HepG2 (cell line): ENCODE data around the gene EIF3A. TPM values are rescaled to one million over a fixed set of nuclear protein-coding genes. Genes with fewer than 3 reads are reported as not detected.

Experiments
- CREBL2 ChIP-seq: sonication (generic); formaldehyde crosslinking; IDR thresholded peaks from 2 replicates; pipeline ENCODE4 v1.8.1; 2023; ENCODE audit warnings: missing genetic modification reagents, mild to moderate bottlenecking, borderline replicate concordance
- CREM ChIP-seq, 2 experiments: sonication (generic) in 1 of 2; formaldehyde crosslinking in 1 of 2; IDR thresholded peaks; 2 replicates each; pipeline versions ENCODE4 v1.4.0 to v1.6.1; 2016 to 2020; ENCODE audit warnings: antibody characterized with exemption in 1 of 2, mild to moderate bottlenecking in 1 of 2, missing genetic modification reagents in 1 of 2
- ETS1 ChIP-seq: sonication (generic); formaldehyde crosslinking; IDR thresholded peaks from 2 replicates; pipeline ENCODE4 v1.4.0; 2020; ENCODE audit warnings: missing genetic modification reagents
- FOXA1 ChIP-seq, 2 experiments: fragments of 450-650 bp in 1 of 2; sonication (generic) in 1 of 2; formaldehyde crosslinking in 1 of 2; IDR thresholded peaks; 2 replicates each; pipeline versions ENCODE4 v1.4.0 to v1.6.1; 2016 to 2020; ENCODE audit warnings: missing genetic modification reagents in 1 of 2
- GATAD2A ChIP-seq: IDR thresholded peaks from 2 replicates; pipeline ENCODE4 v1.6.1; 2016
- NFKBIZ ChIP-seq: IDR thresholded peaks from 2 replicates; pipeline ENCODE4 v1.6.1; 2018; ENCODE audit warnings: missing genetic modification reagents, missing compliant biosample characterization
- POLR2AphosphoS2 ChIP-seq: IDR thresholded peaks from 2 replicates; pipeline ENCODE4 v1.6.1; 2011; ENCODE audit warnings: low read depth, low read length, improper control_type of control experiment
- SMAD1 ChIP-seq: sonication (generic); formaldehyde crosslinking; IDR thresholded peaks from 2 replicates; pipeline ENCODE4 v1.4.0; 2020; ENCODE audit warnings: missing genetic modification reagents, low read depth, mild to moderate bottlenecking, borderline replicate concordance
- TOE1 ChIP-seq: sonication (generic); formaldehyde crosslinking; IDR thresholded peaks from 2 replicates; pipeline ENCODE4 v1.4.0; 2020; ENCODE audit warnings: mild to moderate bottlenecking, missing genetic modification reagents
- ZBTB10 ChIP-seq: sonication (generic); formaldehyde crosslinking; IDR thresholded peaks from 2 replicates; pipeline ENCODE4 v1.4.0; 2020; ENCODE audit warnings: missing genetic modification reagents, borderline replicate concordance
- ZBTB20 ChIP-seq: sonication (generic); formaldehyde crosslinking; IDR thresholded peaks from 2 replicates; pipeline ENCODE4 v1.8.1; 2023; ENCODE audit warnings: missing genetic modification reagents, low read depth, mild to moderate bottlenecking, borderline replicate concordance
- ZFP36 ChIP-seq: fragments of 150-350 bp; IDR thresholded peaks from 2 replicates; pipeline ENCODE4 v1.6.1; 2018; ENCODE audit warnings: borderline replicate concordance, low read length, low read depth; ENCODE audit not compliant: partially characterized antibody
- ZFYVE20 ChIP-seq: sonication (generic); formaldehyde crosslinking; IDR thresholded peaks from 2 replicates; pipeline ENCODE4 v1.8.0; 2023; ENCODE audit warnings: low read depth, mild to moderate bottlenecking, moderate library complexity, missing genetic modification reagents, borderline replicate concordance
- ZNF234 ChIP-seq: sonication (generic); formaldehyde crosslinking; conservative IDR thresholded peaks from 2 replicates; pipeline ENCODE4 v1.5.1; 2020; ENCODE audit warnings: mild to moderate bottlenecking, missing genetic modification reagents
- ZNF264 ChIP-seq: sonication (generic); formaldehyde crosslinking; IDR thresholded peaks from 2 replicates; pipeline ENCODE4 v1.4.0; 2020; ENCODE audit warnings: missing genetic modification reagents
- ZNF280D ChIP-seq: sonication (generic); formaldehyde crosslinking; IDR thresholded peaks from 2 replicates; pipeline ENCODE4 v1.5.1; 2020; ENCODE audit warnings: mild to moderate bottlenecking, missing genetic modification reagents
- ZNF362 ChIP-seq: sonication (generic); formaldehyde crosslinking; IDR thresholded peaks from 2 replicates; pipeline ENCODE4 v1.4.0; 2020; ENCODE audit warnings: missing genetic modification reagents, mild to moderate bottlenecking, borderline replicate concordance
- ZNF549 ChIP-seq: sonication (generic); formaldehyde crosslinking; IDR thresholded peaks from 2 replicates; pipeline ENCODE4 v1.5.0; 2020; ENCODE audit warnings: missing genetic modification reagents
- ZNF605 ChIP-seq: sonication (generic); formaldehyde crosslinking; IDR thresholded peaks from 2 replicates; pipeline ENCODE4 v1.8.0; 2022; ENCODE audit warnings: mild to moderate bottlenecking, missing genetic modification reagents
- ZNF782 ChIP-seq: sonication (generic); formaldehyde crosslinking; IDR thresholded peaks from 2 replicates; pipeline ENCODE4 v1.4.0; 2020; ENCODE audit warnings: missing genetic modification reagents, mild to moderate bottlenecking, borderline replicate concordance
- polyA plus RNA-seq, 8 experiments: library from polyadenylated mRNA; depleted of rRNA in 3 of 8; stranded (reverse) in 7 of 8; unstranded in 1 of 8; fragments of >200 nt; fragmentation: Illumina TruSeq in 4 of 8; extraction: Trizol in 4 of 8; gene quantifications; 2 replicates each; pipeline versions ENCODE4 v1.2.1 to v1.2.3, GENCODE V29; 2011 to 2016; ENCODE audit warnings: low read depth in 4 of 8, missing spikeins in 1 of 8, mixed read lengths in 1 of 8; ENCODE audit not compliant: insufficient read depth in 1 of 8
- total RNA-seq, 5 experiments: library from RNA; depleted of rRNA; stranded (reverse); fragments of >200 nt; fragmentation: Illumina TruSeq; extraction: Trizol; gene quantifications; 2 replicates each; pipeline ENCODE4 v1.2.3, GENCODE V29; 2016; ENCODE audit warnings: low read depth in 1 of 5

The EIF3A gene
- total and polyA plus RNA-seq, 2 of the 13 experiments (the other 11 are each of a cell fraction or from before 2014, with no cell fraction given) = 25.6 to 117 TPM

- TF ChIP-seq ZNF549 (CRISPR knock-in tag) (no peak), ZFYVE20 (CRISPR knock-in tag) (no peak), NFKBIZ (CRISPR knock-in tag) (no peak), POLR2AphosphoS2 (peak; percentile 65; the same call in 1 of the 2 replicates), FOXA1 (IDR thresholded peaks at IDR 0.05) (no peak), FOXA1 (CRISPR knock-in tag; IDR thresholded peaks at IDR 0.05) (no peak), SMAD1 (CRISPR knock-in tag) (no peak), CREBL2 (CRISPR knock-in tag) (no peak; the same call in 1 of the 2 replicates), ETS1 (CRISPR knock-in tag) (no peak), ZNF782 (no peak), ZNF264 (no peak), ZBTB20 (CRISPR knock-in tag) (no peak), ZNF362 (CRISPR knock-in tag) (no peak), TOE1 (CRISPR knock-in tag) (no peak), ZNF605 (CRISPR knock-in tag) (no peak), ZFP36 (no peak), ZBTB10 (CRISPR knock-in tag) (no peak), ZNF280D (no peak), ZNF234 (no peak), CREM (IDR thresholded peaks at IDR 0.05) (no peak), CREM (CRISPR knock-in tag; IDR thresholded peaks at IDR 0.05) (no peak), GATAD2A (CRISPR knock-in tag) (no peak)
Observed at GRCh38 chr10:119030421-119031250, 50.0 kb downstream of the EIF3A start (continued).
